ENCODE results near the gene CABLES2. TPM values are rescaled to one million over a fixed set of nuclear protein-coding genes. Genes with fewer than 3 reads are reported as not detected.
A peak's percentile ranks its signal among the peaks of the same experiment; 100 is the strongest.

CABLES2 gene
- 10 to 100 TPM in 2 of 4 donors, 1 to 10 TPM in 2; 7.2 to 33.8 (median 11.1) TPM for total RNA-seq

GRCh38 chr20:62407221-62407992 lies at the start of gene CABLES2:
CABLES2 (minus strand) TSS chr20:62407285; CDS start chr20:62407276, 9 bp downstream.
- H3K27ac ChIP-seq, result peak within 1 kb of the TSS; percentile 70 to 98 (median 81)
- peak within 1 kb of the TSS; percentile 56 to 90 (median 70) for H3K4me3 ChIP-seq
- TF ChIP-seq CTCF (IDR thresholded peaks at IDR 0.05) (peak in 4 of 6 experiments; percentile 44 to 61 (median 48)), POLR2A (IDR thresholded peaks at IDR 0.05) (peak; percentile 19 to 57)
- no peaks in the 10 kb centered on the region for H3K9me3 ChIP-seq
- no peaks in the 10 kb centered on the region for H3K27me3 ChIP-seq
- peaks cover 6 to 61% (median 25%) of the 10 kb centered on the region in 4 donors for H3K4me1 ChIP-seq
- DNase-seq, result peak; percentile 89 to 97 (median 96)
- no peaks in the 10 kb centered on the region for H3K36me3 ChIP-seq

- no peaks in the 10 kb centered on the region for H3K27me3 ChIP-seq
- H3K36me3 ChIP-seq, result no peaks in the 10 kb centered on the region
- H3K4me3 ChIP-seq, result no peak overlapping the region
- peaks cover 0 to 8% (median 0%) of the 10 kb centered on the region in 4 donors for H3K4me1 ChIP-seq
- TF ChIP-seq CTCF (IDR thresholded peaks at IDR 0.05) (no peak), POLR2A (IDR thresholded peaks at IDR 0.05) (no peak)
- no peaks in the 10 kb centered on the region for H3K9me3 ChIP-seq
- H3K27ac ChIP-seq, result no peak overlapping the region
- no peak for DNase-seq
Observed at GRCh38 chr20:62455929-62456328, 48.8 kb upstream of the CABLES2 start.

GRCh38 chr20:62454904-62455636 lies 48.0 kb upstream of the CABLES2 start:
- H3K4me1 ChIP-seq, result peaks cover 0 to 13% (median 0%) of the 10 kb centered on the region in 4 donors
- H3K36me3 ChIP-seq, result no peaks in the 10 kb centered on the region
- TF ChIP-seq CTCF (IDR thresholded peaks at IDR 0.05) (no peak), POLR2A (IDR thresholded peaks at IDR 0.05) (no peak)
- DNase-seq, result no peak
- no peak overlapping the region for H3K4me3 ChIP-seq
- no peaks in the 10 kb centered on the region for H3K27me3 ChIP-seq
- no peak overlapping the region for H3K27ac ChIP-seq
- H3K9me3 ChIP-seq, result no peaks in the 10 kb centered on the region

- TF ChIP-seq CTCF (IDR thresholded peaks at IDR 0.05), result no peak
- TF ChIP-seq POLR2A (IDR thresholded peaks at IDR 0.05), result no peak
- Histone ChIP-seq H3K27ac (no peak overlapping the region), H3K4me1 (peaks cover 0 to 22% (median 0%) of the 10 kb centered on the region in 4 donors), H3K4me3 (no peak overlapping the region), H3K9me3 (no peaks in the 10 kb centered on the region), H3K27me3 (no peaks in the 10 kb centered on the region), H3K36me3 (no peaks in the 10 kb centered on the region)
- no peak for DNase-seq
Observed at GRCh38 chr20:62453186-62453808, 46.2 kb upstream of the CABLES2 start.

GRCh38 chr20:62452475-62453095 lies 45.5 kb upstream of the CABLES2 start:
- Histone ChIP-seq H3K36me3 (no peaks in the 10 kb centered on the region), H3K4me3 (no peak overlapping the region), H3K9me3 (no peaks in the 10 kb centered on the region), H3K4me1 (peaks cover 0 to 22% (median 0%) of the 10 kb centered on the region in 4 donors), H3K27ac (no peak overlapping the region), H3K27me3 (no peaks in the 10 kb centered on the region)
- TF ChIP-seq POLR2A (IDR thresholded peaks at IDR 0.05) (no peak), CTCF (IDR thresholded peaks at IDR 0.05) (no peak)
- DNase-seq, result peak in 2 of 3 donors; percentile 79 to 80
